Measurements from ENCODE around the gene WDFY4. TPM values are rescaled to one million over a fixed set of nuclear protein-coding genes. Genes with fewer than 3 reads are reported as not detected.

WDFY4 gene
- total and polyA plus RNA-seq, 2 of the 4 experiments (the other 2 are of a cell fraction) = not detected

DNA sequence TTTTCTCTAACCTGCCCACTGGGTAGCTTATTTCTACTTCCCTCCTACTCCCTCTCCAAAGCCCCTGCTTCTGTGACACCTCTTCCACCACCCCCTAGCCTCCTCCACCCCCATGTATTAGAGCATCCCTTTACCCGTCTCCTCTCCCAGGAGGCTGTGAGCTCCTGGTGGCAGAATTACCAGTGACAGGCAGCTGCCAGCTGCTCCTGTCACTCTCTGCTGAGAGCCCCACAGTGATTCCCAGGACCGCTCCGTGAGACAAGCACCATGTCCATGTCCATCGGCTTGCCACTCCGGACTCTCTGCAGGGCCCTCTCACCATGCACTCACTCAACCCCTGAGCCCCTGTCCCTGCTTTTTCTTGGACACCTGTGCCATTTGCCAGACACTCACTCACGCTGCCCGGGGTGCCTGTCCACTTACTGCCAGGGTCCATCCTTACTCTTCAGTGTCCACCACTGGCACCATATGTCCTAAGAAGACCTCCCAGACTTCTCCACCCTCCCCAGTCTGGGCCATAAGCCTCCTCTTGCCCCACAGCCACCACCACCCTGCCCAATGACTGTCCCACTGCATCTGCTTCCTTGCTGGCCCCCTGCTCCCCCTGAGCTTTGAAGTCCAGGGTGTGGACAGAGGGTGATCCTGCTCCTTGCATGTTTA, 9.8 kb downstream of the WDFY4 start:
- Histone ChIP-seq H3K27ac (ENCODE audit: insufficient read depth, low read length) (no peak overlapping the region), H2AK9ac (replicated peaks; ENCODE audit: low read depth, low read length, poor library complexity) (no peak overlapping the region), H4K5ac (ENCODE audit: low read depth, low read length) (no peak overlapping the region), H3K9me3 (ENCODE audit: control insufficient read depth, insufficient read depth, low read length) (no peaks in the 10 kb centered on the region), H3K79me1 (ENCODE audit: low read depth in 1 of 2, low read length in 2 of 2) (no peaks in the 10 kb centered on the region), H3K23ac (ENCODE audit: low read depth, low read length) (no peak overlapping the region), H3K9me1 (ENCODE audit: insufficient read depth, low read length) (no peaks in the 10 kb centered on the region), H3K4me2 (ENCODE audit: low read depth, low read length) (no peak overlapping the region), H2BK120ac (ENCODE audit: low read depth, low read length) (no peak overlapping the region), H3K18ac (ENCODE audit: low read depth, low read length) (no peak overlapping the region), H4K8ac (ENCODE audit: low read depth in 2 of 2, low read length in 2 of 2) (no peak overlapping the region), H2BK5ac (ENCODE audit: low read depth, low read length, poor library complexity, severe bottlenecking) (no peak overlapping the region), H2BK20ac (ENCODE audit: low read depth, low read length) (no peak overlapping the region), H3K36me3 (ENCODE audit: control insufficient read depth, insufficient read depth, low read length) (no peaks in the 10 kb centered on the region), H3K4me1 (ENCODE audit: control insufficient read depth, insufficient read depth, low read length) (no peaks in the 10 kb centered on the region), H3K27me3 (ENCODE audit: control insufficient read depth, insufficient read depth, low read length) (peaks cover 29% of the 10 kb centered on the region), H3K14ac (replicated peaks; ENCODE audit: low read depth, low read length) (no peak overlapping the region), H4K20me1 (ENCODE audit: insufficient read depth, low read length) (no peaks in the 10 kb centered on the region), H3K4me3 (ENCODE audit: insufficient read depth, low read depth, low read length) (no peak overlapping the region), H3K56ac (ENCODE audit: extremely low read depth, insufficient read depth, low read length) (no peak overlapping the region), H2BK15ac (ENCODE audit: low read depth, low read length) (no peak overlapping the region), H2AFZ (replicated peaks; ENCODE audit: low read length, poor library complexity) (no peak overlapping the region), H3K9ac (ENCODE audit: low read depth, low read length) (no peak overlapping the region), H4K91ac (ENCODE audit: insufficient read depth, low read depth, low read length) (no peak overlapping the region), H3K4ac (ENCODE audit: low read depth, low read length) (no peak overlapping the region), H2AK5ac (ENCODE audit: low read depth, low read length) (no peak overlapping the region)
- intact Hi-C loops (cut with micrococcal nuclease) = no loop called here
- POLR2A ChIA-PET (ENCODE audit: unreplicated experiment) = interaction anchor here (0.6 kb wide), 1 partner anchor 71 kb away, joined by 3 read pairs; no protein-coding TSS in a partner anchor
- DNase-seq = no peak
- no peak for ATAC-seq (ENCODE audit: low read depth)
- dilution Hi-C loops (cut with HindIII; ENCODE audit: low sequenced_read_pairs, unreplicated experiment) = no loop called here
- BruUV-seq (replicated peaks) = no TSS peak
- TF ChIP-seq BHLHE40 (IDR thresholded peaks at IDR 0.05; ENCODE audit: low read depth, low read length) (no peak), RCOR1 (IDR thresholded peaks at IDR 0.05; ENCODE audit: insufficient replicate concordance, low read length) (no peak), RAD21 (IDR thresholded peaks at IDR 0.05; ENCODE audit: low read length) (no peak), RFX5 (IDR thresholded peaks at IDR 0.05; ENCODE audit: low read depth, low read length) (no peak)
- in situ Hi-C loops (cut with MboI; ENCODE audit: low sequenced_read_pairs) = no loop called here
- WGBS, 2 experiments (ENCODE audit: extremely low coverage in 2 of 2, insufficient read length in 1 of 2) = 47% methylated on average over 6 of the region's 7 CpGs; no CpG with 5 or more reads in 1 of the 2 experiments
- CTCF ChIA-PET = no interaction called here

Measured in IMR-90 (cell line).